NCI-H1417 (cell line): ENCODE data around the gene CELA3A.
"Not testable (repeated sequence)": the region's sequence is repeated elsewhere in the genome, so short reads cannot be mapped to it uniquely, and the experiment has no call there.

Experiments
- DNase-seq, 3 experiments: peaks; one replicate each; lab custom pipeline; 2025; lab: John Stamatoyannopoulos, UW

CELA3A gene

DNA sequence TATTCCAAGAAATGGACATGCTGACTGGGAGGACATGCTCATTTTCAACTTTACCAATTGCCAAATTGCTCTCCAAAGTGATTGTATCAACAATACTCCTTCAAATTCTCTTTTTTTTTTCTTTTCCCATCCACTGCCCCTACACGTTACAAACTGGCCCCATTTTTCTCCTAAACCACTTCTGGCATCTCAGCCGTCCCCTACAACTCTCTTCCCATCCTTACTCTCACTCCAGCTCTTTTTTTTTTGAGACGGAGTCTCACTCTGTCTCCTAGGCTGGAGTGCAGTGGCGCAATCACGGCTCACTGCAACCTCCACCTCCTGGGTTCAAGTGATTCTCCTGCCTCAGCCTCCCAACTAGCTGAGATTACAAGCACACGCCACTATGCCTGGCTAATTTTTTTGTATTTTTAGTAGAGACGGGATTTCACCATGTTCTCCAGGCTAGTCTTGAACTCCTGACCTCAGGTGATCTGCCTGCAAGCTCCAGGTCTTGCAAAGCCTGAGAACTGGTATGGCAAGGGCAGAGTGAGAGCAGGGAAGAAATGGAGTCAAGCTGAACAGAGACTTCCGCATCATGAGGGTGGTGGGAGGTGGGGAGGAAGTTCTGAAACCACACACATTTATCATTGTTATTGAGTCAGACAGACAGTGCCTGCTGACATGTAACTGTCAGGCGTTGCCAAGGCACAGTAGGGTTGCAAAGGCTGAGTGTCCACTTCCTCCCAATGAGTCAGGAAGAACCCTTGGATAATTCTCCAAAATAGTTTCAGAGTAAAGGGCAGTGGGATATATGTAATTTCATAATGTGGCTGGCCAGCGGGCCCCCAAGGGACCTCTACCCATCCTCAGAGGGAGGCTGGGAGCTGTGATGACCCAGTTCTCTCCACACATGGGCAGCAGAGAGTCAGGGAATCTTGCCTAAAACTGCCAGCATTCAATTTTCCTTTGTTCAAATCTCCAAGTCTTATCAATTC, 17.4 kb downstream of the CELA3A start:
- DNase-seq = no peak

DNA sequence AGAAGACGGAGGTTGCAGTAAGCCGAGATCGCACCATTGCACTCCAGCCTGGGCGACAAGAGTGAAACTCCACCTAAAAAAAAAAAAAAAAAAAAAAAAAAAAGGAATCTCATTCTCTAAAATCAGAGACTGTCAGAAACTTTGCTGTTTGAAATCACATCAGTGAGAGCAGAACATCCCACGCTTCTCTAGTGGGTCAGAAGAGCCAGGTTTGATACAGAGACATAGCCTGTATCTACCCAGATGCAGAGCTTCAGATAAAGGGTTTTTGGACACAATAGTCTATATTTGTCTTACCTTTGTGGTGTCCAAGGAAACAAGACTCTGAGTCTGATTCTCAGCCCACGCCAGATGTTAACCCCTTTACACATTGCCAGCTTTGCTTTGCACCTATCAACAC, 19.6 kb downstream of the CELA3A start:
- DNase-seq = no peak

DNA sequence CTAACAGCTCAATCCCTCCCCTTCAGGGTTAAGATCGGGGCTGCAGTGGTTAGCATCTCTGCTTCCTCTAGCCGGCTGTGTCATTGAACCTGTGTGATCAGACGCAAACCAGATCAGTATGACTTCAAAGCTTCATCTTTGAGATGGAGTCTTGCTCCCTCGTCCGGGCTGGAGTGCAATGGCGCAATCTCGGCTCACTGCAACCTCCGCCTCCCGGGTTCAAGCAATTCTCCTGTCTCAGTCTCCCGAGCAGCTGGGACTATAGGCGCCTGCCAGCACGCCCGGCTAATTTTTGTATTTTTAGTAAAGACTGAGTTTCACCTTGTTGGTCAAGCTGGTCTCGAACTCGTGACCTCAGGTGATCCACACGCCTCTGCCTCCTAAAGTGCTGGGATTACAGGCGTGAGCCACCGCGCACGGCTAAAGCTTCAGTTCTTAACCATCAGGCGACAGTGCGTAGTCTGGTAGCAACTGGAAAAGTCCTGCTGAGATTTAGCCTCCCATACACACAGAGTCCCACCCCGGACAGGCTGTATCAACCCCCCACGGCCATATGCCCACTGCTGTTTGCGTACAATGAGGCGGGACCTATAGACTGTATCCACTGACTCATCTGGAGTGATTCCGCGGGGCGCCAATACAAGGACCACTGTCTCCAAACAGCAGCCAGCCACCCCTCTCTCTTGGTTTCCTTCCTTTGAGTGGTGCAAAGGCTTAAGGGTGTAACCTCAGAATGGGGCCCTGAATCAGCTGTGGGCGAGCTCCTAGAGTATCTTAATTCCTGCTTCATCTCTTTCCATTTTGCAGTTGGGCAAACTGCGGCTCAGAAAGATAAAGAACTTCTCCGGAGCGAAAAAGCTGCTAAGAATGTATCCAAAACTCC, 23.3 kb downstream of the CELA3A start:
- DNase-seq = peak; percentile 61 to 87 (median 75)

DNA sequence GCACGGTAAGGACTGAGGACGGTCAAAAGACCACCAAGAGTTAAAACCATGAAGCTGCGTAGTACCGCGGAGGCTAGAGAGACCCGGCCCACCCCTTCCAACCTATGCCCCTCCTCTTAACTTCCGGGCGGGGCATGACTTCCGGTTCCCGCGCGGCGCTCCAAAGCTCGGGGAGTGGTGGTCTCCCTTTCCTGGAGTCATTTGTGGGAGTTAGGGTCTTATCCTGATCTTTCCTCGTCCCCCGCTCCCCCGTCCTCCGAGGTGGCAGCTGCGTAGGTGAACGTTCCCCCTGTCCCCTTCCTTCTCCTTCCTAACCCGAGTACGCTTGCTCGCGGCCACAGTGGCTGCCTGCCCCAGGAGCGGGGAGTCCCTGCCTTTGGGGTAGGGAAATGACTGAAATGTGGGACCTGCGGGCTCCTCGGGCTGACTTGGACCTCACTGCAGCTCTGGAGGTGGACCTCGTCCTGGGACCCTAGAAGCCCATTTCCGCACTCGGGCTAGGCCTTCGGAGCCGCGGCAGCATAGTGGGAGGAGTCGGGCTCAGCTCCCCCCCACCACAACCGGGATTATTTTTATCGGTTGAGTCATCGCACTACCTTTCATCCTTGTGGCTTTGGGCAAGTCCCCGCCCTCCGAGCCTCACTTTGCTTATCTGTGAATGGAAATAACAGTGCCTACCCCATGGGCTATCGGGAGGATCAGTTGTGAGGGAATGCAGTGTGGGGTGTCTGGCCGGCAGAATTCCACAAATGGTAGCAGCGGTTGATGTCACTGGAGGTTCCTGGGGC, 24.1 kb downstream of the CELA3A start:
- peak; percentile 68 to 93 (median 89) for DNase-seq

DNA sequence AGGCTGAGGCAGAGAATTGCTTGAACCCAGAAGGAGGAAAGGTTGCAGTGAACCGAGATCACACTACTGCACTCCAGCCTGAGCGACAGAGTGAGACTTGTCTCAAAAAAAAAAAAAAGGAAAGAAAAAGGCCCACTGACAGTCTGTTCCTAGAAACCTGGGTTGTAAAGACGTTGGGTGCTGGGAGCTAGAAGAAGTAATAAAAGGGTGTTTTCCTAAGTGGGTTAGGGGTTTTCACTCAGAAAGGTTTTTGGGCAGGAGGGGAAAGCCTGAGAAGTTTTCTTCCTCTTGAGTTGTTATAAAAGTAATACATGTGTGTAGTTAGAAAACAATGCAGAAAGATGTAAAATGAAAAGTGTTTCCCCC, 25.4 kb downstream of the CELA3A start:
- DNase-seq = no peak

DNA sequence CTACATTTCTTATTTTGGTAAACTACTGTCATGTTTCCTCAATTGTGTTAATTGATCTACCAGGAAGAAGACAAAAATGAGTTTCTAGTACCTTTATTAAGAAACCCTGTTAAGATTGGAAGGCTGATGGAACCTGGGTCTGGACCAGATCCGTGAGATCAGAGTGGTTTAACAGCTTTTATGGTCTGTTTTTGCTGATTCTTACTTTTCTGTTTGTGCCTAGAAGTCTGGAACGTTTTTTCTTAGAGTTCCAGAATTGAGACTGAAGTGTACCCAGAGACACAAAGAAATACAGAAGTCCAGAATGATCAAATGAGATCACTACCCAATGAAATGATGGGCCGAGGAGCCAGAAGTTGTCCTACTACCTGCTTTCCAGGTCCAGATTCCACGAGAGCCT, 28.6 kb downstream of the CELA3A start:
- DNase-seq = no peak

DNA sequence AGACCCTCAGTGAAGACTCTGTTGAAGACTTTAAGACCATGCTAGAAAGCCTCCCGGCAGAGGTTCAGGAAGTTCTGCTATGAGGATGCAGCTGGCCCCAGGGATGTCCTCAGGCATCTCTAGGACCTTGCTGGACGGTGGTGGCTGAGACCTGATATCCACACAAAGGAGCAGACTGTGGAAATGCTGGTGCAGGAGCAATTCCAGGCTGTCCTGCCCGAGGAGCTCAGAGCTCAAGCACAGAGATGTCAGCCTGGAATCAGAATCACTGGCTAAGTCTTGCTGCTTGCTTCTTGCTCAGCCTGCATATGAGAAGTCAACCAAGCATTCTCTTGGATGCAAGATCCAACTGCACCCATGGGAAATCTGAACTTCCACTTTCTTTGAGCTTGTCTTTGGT, 29.0 kb downstream of the CELA3A start:
- no peak for DNase-seq

DNA sequence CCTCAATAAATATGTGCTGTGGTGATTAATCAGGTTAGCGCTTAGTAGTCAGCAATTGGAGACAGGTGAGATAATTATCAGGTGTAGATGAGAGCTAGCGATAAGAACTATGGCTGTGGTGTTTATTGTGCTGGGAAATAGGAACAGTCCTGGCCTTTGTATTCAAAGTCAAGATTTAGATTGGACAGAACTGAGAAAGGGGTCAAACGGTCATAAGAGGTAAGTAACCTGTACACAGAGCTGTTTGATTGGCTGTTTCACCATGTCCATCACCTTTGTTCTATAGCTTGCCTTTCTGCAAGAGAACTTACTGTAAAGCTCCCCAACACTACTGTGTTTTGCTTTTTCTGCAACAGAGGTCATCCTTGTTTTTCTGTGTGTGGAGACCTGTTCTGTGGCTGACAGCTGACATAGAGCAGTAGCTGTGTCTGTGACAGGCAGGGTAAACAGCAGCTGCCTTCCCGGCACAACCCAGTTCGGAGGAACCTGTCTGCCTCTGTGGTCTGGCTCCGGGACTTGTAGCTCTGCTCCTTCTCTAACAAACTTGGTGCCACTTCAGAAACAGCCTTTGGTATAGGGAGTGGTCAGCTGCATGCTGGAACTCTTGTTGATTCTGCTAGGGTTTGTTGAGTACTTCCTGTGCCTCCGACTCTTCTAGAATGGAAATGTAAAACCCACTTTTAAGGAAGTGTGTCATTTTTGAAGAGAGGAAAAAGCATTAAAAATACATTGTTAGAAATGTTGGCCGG, 29.9 kb downstream of the CELA3A start:
- DNase-seq = peak in 2 of 3 experiments; percentile 41 to 64

DNA sequence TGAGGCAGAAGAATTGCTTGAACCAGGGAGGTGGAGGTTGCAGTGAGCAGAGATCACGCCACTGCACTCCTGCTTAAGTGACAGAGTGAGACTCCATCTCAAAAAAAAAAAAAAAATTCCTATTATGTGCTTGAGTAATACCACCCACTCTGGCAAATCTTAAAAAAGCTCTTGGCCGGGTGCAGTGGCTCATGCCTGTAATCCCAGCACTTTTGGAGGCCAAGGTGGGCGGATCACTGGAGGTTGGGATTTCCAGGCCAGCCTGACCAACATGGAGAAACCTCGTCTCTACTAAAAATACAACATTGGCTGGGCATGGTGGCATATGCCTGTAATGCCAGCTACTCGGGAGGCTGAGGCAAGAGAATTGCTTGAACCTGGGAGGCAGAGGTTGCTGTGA, 33.4 kb downstream of the CELA3A start:
- not testable (repeated sequence) for DNase-seq

DNA sequence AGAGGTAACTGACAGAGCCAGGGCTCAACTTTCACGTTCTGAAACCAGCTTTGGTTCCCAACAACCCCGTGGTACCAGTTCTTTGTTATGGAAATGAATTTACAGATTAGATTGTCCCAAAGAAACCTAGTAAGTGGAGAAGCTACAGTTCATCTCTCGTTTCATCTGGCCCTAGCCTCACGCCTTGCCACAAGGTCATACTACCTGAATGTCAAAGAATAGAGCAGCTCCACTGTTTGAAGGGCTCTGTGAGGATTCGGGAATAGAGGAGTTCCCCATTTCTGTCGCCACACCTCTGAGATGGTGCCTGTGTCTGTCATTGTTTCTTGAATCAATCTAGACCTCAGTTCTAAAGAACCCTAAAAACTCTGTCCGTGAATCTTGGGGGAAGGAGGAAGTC, 36.1 kb downstream of the CELA3A start:
- no peak for DNase-seq

DNA sequence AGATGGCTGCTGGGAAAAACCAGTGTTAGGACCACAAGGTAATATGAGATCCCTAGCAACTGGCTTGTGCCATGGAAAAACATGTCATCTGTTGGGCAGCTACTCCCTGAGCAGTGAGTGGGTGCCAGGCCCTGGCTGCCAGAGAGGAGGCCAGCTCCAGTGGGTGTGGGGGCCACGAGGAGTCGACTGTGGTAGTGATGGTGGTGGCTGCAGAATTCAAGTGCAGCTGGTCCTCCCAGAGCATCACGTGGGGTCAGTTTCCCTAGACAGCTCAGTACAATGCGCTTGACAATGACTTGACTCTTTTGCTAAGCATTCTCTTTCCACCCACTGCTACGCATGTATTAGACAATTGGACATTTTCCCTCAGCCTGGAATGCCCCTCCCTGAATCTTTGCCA, 36.6 kb downstream of the CELA3A start:
- DNase-seq = no peak

DNA sequence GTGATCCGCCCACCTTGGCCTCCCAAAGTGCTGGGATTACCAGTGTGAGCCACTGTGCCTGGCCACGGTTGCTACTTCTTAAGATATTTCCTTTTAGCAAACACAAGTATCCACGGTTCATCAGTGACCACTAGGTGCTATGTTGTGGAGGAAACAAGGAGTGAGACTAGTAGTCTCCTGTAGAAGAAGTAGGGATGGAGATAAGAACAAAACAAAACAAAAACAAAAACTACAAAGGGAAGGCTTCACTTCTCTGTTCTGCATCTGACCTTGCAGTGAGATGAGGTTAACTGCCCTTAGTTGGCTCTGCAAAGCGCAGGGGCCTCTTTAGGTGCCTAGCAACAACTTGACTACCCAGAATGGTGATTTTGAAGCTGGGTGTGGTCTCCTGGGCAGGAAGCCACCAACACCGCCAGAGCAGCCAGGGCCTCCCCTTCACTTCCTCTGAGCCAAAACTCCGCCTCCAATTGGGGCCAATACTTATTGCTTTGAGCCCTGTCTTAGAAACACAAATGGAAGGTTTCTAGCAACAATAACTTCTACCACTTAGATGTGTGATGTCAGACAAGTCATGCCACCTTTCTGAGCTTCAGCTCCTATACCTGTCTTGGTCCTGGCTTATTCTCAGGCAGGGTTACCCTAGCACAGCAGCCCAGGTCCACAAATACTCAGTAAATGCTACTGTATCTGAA, 38.3 kb downstream of the CELA3A start:
- peak; percentile 29 to 72 (median 52) for DNase-seq

DNA sequence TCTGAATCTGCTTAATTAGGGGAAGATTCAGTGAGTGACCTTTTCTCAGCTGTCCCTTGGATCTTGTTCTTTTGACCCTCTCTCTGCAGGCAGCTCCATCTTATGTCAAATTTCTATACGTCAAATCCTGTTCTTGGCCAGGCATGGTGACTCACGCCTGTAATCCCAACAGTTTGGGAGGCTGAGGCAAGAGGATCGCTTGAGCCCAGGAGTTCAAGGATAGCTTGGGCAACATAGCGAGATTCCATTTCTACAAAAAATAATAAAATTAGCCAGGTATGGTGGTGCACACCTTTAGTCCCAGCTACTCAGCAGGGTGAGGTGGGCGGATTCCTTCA, 38.8 kb downstream of the CELA3A start:
- DNase-seq = no peak

DNA sequence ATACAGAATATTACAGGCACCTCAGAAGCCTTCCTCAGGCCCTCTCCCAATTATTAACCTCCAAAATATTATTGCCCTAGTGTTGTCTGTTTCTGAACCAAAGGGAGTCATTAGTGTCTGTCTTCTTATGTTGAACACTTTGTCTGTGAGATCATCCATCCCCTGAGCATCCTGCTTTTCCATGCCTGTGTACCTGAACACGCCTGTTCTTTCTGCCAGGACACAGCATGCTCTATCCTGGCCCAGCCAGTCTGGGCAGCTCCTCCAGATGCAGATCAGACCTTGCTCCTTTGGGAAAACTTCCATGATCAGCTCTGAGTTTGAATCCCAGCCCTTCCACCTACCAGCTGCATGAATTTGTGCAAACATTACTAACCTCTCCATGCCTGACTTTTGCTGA, 40.0 kb downstream of the CELA3A start:
- DNase-seq = no peak

DNA sequence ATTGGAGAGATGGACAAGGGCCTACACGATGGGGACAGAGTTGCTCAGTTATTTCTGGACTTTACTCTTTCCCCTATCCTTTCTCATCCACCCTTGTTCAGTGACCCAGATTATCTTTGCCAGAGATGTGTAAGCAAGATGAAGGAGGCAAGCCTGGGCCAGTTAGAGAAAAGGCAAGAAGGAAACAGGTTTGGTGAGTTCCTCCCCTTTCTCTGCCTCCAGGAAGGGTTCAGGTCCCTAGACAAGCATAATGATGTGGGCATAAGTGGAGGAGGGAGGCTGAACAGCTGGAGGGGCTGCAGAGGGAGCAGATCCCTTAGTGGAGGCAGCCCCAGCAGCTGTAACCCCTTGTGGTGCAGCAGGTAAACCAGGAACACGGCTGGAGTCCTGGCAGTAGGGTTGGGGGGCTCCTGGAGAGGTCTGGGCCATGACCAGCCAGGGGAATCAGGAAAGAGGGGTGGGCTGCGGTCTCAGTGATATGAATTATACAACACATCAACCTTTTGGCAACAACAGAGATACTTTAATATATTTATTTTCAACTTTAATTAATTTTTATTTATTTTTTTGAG, 41.8 kb downstream of the CELA3A start:
- peak in 2 of 3 experiments; percentile 12 to 49 for DNase-seq

DNA sequence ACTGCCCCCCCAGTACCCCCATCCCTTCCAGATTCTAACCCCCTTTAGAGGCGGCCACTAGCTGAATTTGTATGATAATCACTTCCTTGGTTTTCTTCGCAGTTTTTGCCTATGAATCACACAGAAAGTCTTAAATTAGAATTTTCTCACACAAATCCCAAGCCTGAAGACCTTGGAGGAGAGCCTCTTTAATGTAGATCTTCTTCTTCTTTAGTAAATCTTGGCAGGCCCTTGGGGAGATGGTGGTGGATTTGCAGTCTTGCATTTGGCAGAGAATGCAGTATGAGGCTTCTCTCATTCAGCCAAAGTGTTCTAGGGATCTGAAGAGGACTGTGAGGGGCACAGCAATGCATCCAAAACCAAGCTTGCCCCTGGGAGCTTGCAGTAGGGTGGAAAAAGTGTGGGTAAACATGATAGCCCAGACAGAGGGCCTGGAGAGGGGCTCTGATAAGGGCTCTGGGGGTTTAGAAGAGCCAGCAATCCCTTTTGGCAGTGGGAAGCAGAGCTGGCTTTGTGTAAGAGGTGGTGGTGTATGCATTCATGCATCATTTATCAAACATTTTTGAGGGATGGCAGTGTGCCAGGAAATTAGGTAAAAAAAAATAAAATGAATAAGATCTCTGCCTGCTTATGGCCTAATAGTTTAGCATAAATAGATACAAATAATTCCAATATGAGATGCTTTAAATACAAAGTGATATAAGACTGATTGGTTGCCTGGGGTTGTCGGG, 43.4 kb downstream of the CELA3A start:
- peak in 2 of 3 experiments; percentile 15 to 20 for DNase-seq

DNA sequence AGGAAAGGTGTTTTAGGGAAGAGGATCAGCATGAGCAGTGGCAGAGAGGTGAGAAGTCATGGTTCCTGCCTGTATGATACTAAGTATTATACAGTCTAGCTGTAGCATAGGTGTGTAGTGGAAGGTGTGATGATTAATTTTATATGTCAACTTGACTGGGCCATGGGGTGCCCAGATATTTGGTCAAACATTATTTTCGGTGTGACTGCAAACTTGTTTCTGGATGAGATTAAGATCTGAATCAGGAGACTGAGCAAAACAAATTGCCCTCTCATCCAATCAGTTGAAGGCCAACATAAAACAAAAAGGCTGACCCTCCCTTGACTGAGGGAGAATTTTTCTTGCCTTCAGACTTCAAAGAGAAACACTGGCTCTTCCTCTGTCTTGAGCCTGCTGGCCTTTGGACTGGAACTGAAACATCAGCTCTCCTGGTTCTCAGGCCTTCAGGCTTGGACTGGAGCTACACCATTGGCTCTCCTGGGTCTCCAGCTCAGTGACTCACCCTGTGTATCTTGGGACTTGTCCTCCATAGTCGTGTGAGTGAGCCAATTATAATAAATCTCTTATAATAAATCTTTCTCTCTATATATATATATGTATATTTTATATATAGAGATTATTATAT, 44.3 kb downstream of the CELA3A start:
- no peak for DNase-seq

DNA sequence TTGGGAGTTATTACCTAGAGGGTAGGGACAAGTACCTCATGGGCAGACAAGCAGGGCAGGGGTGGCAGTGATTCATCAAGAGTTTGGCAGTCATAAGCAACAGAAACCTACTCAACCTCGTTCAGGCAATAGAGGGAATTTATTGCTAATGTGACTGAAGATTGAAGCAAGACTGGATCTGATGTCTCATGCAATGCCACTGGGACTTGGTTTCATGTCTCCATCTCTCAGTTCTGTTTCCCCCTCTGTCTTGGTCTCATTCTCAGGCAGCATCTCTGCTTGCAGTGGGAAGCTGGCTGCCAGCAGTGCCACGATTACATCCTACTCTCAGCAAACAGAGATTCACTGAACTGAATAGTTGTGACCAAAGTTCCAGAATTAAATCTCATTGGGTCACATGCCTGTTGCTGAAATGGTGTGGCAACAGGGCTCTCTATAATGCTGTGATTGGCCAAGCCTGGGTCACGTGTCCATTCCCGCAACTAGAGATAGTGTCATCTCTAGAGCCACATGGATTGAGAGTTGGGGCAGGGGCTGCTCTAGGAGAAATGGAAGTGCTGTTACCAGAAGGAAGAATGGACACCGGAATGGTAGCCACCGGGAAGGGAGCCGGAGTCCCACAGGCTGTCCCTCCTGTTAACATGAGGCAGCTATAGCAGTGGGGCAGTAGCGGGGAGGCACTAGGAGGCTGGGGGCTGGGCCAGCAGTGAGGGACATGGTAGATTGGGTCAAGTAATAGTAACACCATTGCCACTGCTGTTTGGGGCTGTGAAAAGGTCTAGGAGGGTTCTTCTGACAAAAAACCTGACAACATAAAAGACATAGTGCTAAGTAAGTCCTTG, 47.1 kb downstream of the CELA3A start:
- no peak for DNase-seq
